ENCODE data around the gene KCNF1.

Gene KCNF1

GRCh38 chr2:10905006-10905861 is 6.5 kb upstream of the KCNF1 start:
- no peak for DNase-seq

GRCh38 chr2:10905862-10906143 is 5.9 kb upstream of the KCNF1 start:
- DNase-seq, result no peak

GRCh38 chr2:10906926-10907625 is 4.7 kb upstream of the KCNF1 start:
- DNase-seq, result no peak

GRCh38 chr2:10908195-10908594 is 3.5 kb upstream of the KCNF1 start:
- DNase-seq, result no peak

- DNase-seq, result no peak
These were observed 2.4 kb upstream of the KCNF1 start for GRCh38 chr2:10909050-10909995.

GRCh38 chr2:10909996-10910341 is 1.8 kb upstream of the KCNF1 start:
- DNase-seq, result no peak

- DNase-seq, result no peak
These were observed 1.1 kb upstream of the KCNF1 start for GRCh38 chr2:10910625-10911024.

- DNase-seq, result no peak
These were observed 470 bp downstream of the KCNF1 start for GRCh38 chr2:10912076-10912731.

- DNase-seq, result no peak
These were observed 1.2 kb downstream of the KCNF1 start for GRCh38 chr2:10912796-10913455.

GRCh38 chr2:10913501-10914271 is 2.0 kb downstream of the KCNF1 start:
- no peak for DNase-seq

GRCh38 chr2:10914272-10914693 is 2.5 kb downstream of the KCNF1 start:
- DNase-seq, result no peak

- DNase-seq, result no peak
These were observed 3.5 kb downstream of the KCNF1 start for GRCh38 chr2:10915236-10915635.

- no peak for DNase-seq
These were observed 4.1 kb downstream of the KCNF1 start for GRCh38 chr2:10915731-10916276.

- no peak for DNase-seq
These were observed 5.2 kb downstream of the KCNF1 start for GRCh38 chr2:10916953-10917352.

GRCh38 chr2:10917927-10918326 is 6.2 kb downstream of the KCNF1 start:
- no peak for DNase-seq

- DNase-seq, result no peak
These were observed 7.1 kb downstream of the KCNF1 start for GRCh38 chr2:10918661-10919409.

GRCh38 chr2:10919410-10919770 is 7.7 kb downstream of the KCNF1 start:
- DNase-seq, result no peak

- no peak for DNase-seq
These were observed 8.3 kb downstream of the KCNF1 start for GRCh38 chr2:10919771-10920621.

GRCh38 chr2:10920764-10921388 is 9.1 kb downstream of the KCNF1 start:
- no peak for DNase-seq

All from amniotic stem cell (primary cell).